Suprapubic skin (tissue), 4 donors: ENCODE data around the gene FAM107A.

Experiments
- EP300 ChIP-seq: sonication (generic); formaldehyde crosslinking; IDR thresholded peaks from one replicate; pipeline ENCODE4 v1.6.1; 2017; ENCODE audit warnings: antibody characterized with exemption
- POLR2A ChIP-seq, 2 donors: fragments of 450-650 bp; IDR thresholded peaks; one replicate each; pipeline ENCODE4 v1.6.1; 2017; ENCODE audit warnings: antibody characterized with exemption in 2 of 2, mild to moderate bottlenecking in 2 of 2, moderate library complexity in 2 of 2
- POLR2AphosphoS5 ChIP-seq, 3 donors: sonication (generic); formaldehyde crosslinking; IDR thresholded peaks; one replicate each; pipeline ENCODE4 v1.6.1; 2017; ENCODE audit warnings: antibody characterized with exemption in 3 of 3

GRCh38 chr3:58617338-58617761 lies 40.2 kb upstream of the FAM107A start:
- TF ChIP-seq EP300 (no peak), POLR2AphosphoS5 (IDR thresholded peaks at IDR 0.05) (peak in 1 of 3 donors; percentile 5), POLR2A (IDR thresholded peaks at IDR 0.05) (no peak)
